HG02884 (cell line): ENCODE results near the gene SLC32A1.

Source experiments
- ATAC-seq: cut with Tn5 transposase; IDR thresholded peaks from one replicate; pipeline ENCODE4 v1.9.1; 2021; ENCODE audit warnings: mild to moderate bottlenecking, moderate library complexity; ENCODE audit not compliant: unreplicated experiment

Gene SLC32A1

GRCh38 chr20:38725148-38725901 is 1.0 kb downstream of the SLC32A1 start:
- ATAC-seq, result no peak

GRCh38 chr20:38725931-38726803 is 1.9 kb downstream of the SLC32A1 start:
- ATAC-seq, result no peak

- no peak for ATAC-seq
These were observed 2.7 kb downstream of the SLC32A1 start for GRCh38 chr20:38726804-38727606.

GRCh38 chr20:38727607-38728190 is 3.4 kb downstream of the SLC32A1 start:
- no peak for ATAC-seq

GRCh38 chr20:38728191-38728781 is 4.0 kb downstream of the SLC32A1 start:
- no peak for ATAC-seq

GRCh38 chr20:38728911-38729642 is 4.8 kb downstream of the SLC32A1 start:
- ATAC-seq, result no peak

GRCh38 chr20:38729767-38730166 is 5.5 kb downstream of the SLC32A1 start:
- ATAC-seq, result no peak

- ATAC-seq, result no peak
These were observed 6.1 kb downstream of the SLC32A1 start for GRCh38 chr20:38730167-38730988.

- ATAC-seq, result no peak
These were observed 6.9 kb downstream of the SLC32A1 start for GRCh38 chr20:38730989-38731737.

- ATAC-seq, result no peak
These were observed 7.4 kb downstream of the SLC32A1 start for GRCh38 chr20:38731738-38732113.

- no peak for ATAC-seq
These were observed 8.7 kb downstream of the SLC32A1 start for GRCh38 chr20:38732981-38733380.

GRCh38 chr20:38735172-38735571 is 10.9 kb downstream of the SLC32A1 start:
- ATAC-seq, result no peak

- ATAC-seq, result no peak
These were observed 13.6 kb downstream of the SLC32A1 start for GRCh38 chr20:38737887-38738286.

- ATAC-seq, result no peak
These were observed 21.5 kb downstream of the SLC32A1 start for GRCh38 chr20:38745757-38746156.

GRCh38 chr20:38747495-38748096 is 23.3 kb downstream of the SLC32A1 start:
- no peak for ATAC-seq

GRCh38 chr20:38748097-38748860 is 24.0 kb downstream of the SLC32A1 start, which contains the start of gene ACTR5:
Gene ACTR5 (plus strand): TSS chr20:38748460. CDS start chr20:38748479, 19 bp downstream.
- peak; percentile 82 for ATAC-seq

- ATAC-seq, result peak; percentile 29
These were observed 24.5 kb downstream of the SLC32A1 start for GRCh38 chr20:38748861-38749149.
